WERI-Rb-1 (cell line): ENCODE data around the gene PPP6R1.

Source experiments
- DNase-seq: peaks from one replicate; pipeline ENCODE4 v3.0.0-alpha.2; 2020
- H3K27ac ChIP-seq: fragments of 250-450 bp; sonication (Bioruptor Pico); 2 replicates; pipeline ENCODE4 v1.5.1; 2020; ENCODE audit warnings: mild to moderate bottlenecking, moderate library complexity
- H3K27me3 ChIP-seq: fragments of 250-450 bp; sonication (Bioruptor Pico); 2 replicates; pipeline ENCODE4 v1.5.1; 2021; ENCODE audit warnings: mild to moderate bottlenecking, low read depth, moderate library complexity; ENCODE audit not compliant: insufficient read depth, severe bottlenecking
- H3K36me3 ChIP-seq: fragments of 250-450 bp; sonication (Bioruptor Pico); 2 replicates; pipeline ENCODE4 v1.5.1; 2020; ENCODE audit warnings: mild to moderate bottlenecking, moderate library complexity
- H3K4me3 ChIP-seq: 2 replicates; pipeline ENCODE4 v1.5.1; 2011; ENCODE audit warnings: low read depth, mild to moderate bottlenecking, control low read depth, low read length
- H3K9me3 ChIP-seq: fragments of 250-450 bp; sonication (Bioruptor Pico); 2 replicates; pipeline ENCODE4 v1.5.1; 2021; ENCODE audit warnings: mild to moderate bottlenecking, moderate library complexity; ENCODE audit not compliant: severe bottlenecking
- TF ChIP-seq, protein P1 (sequence below): IDR thresholded peaks from 2 replicates; pipeline ENCODE4 v1.5.1; 2011; ENCODE audit warnings: low read depth, mild to moderate bottlenecking, control low read depth, inconsistent platforms, low read length

The PPP6R1 gene

DNA sequence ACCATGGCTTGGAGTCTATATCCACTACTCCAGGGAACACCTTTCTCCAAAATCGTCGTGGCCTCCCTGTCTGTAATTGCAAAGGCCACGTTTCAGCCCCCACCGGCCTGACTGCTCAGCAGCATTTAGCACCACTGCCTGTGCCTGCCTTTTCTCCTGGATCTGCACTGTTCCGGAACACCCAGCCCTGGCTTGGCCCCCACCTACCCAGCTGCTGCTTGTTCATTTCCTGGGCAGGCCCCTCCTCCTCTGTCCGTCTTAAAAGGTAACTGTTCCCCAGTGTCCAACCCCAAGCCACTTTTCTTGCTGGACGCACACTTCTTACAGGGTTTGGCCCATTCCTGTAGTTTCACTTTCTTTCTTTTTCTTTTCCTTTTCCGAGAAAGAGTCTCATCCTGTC lies 70.2 kb downstream of the PPP6R1 start:
- H3K27me3 ChIP-seq = no peaks in the 10 kb centered on the region
- no peak for DNase-seq
- TF ChIP-seq, protein P1, sequence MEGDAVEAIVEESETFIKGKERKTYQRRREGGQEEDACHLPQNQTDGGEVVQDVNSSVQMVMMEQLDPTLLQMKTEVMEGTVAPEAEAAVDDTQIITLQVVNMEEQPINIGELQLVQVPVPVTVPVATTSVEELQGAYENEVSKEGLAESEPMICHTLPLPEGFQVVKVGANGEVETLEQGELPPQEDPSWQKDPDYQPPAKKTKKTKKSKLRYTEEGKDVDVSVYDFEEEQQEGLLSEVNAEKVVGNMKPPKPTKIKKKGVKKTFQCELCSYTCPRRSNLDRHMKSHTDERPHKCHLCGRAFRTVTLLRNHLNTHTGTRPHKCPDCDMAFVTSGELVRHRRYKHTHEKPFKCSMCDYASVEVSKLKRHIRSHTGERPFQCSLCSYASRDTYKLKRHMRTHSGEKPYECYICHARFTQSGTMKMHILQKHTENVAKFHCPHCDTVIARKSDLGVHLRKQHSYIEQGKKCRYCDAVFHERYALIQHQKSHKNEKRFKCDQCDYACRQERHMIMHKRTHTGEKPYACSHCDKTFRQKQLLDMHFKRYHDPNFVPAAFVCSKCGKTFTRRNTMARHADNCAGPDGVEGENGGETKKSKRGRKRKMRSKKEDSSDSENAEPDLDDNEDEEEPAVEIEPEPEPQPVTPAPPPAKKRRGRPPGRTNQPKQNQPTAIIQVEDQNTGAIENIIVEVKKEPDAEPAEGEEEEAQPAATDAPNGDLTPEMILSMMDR = no peak
- H3K27ac ChIP-seq = no peak overlapping the region
- no peaks in the 10 kb centered on the region for H3K36me3 ChIP-seq
- no peaks in the 10 kb centered on the region for H3K9me3 ChIP-seq
- no peak overlapping the region for H3K4me3 ChIP-seq

DNA sequence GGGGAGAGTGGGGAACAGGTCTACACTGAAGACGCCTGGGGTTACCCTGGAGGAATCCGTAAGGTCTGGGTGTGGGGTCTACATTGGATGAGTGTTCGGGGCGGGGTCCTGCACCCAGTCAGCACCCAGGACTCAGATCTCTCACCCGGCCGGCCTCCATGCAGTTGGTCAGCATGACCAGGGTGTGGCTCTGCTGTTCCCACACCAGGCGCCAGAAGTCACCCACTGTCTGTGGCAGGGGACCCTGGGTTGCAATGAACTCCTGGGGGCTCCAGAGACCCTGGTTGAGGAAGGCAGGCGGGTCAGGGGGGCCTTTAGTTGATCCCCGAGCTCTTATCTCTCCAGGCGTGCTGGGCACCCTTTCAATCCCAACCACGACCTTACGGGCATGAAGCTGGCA lies 72.7 kb downstream of the PPP6R1 start:
- no peak for DNase-seq
- no peaks in the 10 kb centered on the region for H3K36me3 ChIP-seq
- H3K27ac ChIP-seq = no peak overlapping the region
- H3K4me3 ChIP-seq = no peak overlapping the region
- TF ChIP-seq, protein P1 = no peak
- no peaks in the 10 kb centered on the region for H3K27me3 ChIP-seq
- H3K9me3 ChIP-seq = no peaks in the 10 kb centered on the region

DNA sequence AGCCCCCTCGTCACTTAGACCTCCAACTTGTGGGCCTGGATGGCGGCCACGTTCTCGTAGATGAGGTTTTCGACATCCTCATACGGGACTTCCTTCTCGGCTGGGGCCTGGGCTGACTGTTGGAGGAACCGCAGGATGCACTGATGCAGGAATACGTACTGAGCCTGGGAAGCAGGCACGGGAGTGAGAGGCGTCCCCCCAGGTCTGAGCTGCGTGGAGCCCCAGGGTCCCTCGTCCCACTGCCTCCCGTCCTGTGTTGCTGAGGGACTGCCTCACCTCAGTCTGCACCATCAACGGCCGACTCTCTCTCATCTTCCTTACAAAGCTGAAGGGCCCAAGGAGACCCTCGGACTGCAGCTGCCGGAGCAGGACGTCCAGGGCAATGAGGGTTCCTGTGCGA lies 77.1 kb downstream of the PPP6R1 start:
- H3K9me3 ChIP-seq = peaks cover 4% of the 10 kb centered on the region
- H3K27me3 ChIP-seq = no peaks in the 10 kb centered on the region
- H3K36me3 ChIP-seq = no peaks in the 10 kb centered on the region
- TF ChIP-seq, protein P1 = no peak
- no peak for DNase-seq
- H3K4me3 ChIP-seq = no peak overlapping the region
- H3K27ac ChIP-seq = no peak overlapping the region
